HG02763 (cell line): ENCODE measurements around the gene GYPB.
"Not testable (repeated sequence)": the region's sequence is repeated elsewhere in the genome, so short reads cannot be mapped to it uniquely, and the experiment has no call there.

Source experiments
- ATAC-seq: cut with Tn5 transposase; IDR thresholded peaks from one replicate; pipeline ENCODE4 v1.9.1; 2021; ENCODE audit warnings: mild to moderate bottlenecking, moderate library complexity; ENCODE audit not compliant: unreplicated experiment

The GYPB gene

DNA sequence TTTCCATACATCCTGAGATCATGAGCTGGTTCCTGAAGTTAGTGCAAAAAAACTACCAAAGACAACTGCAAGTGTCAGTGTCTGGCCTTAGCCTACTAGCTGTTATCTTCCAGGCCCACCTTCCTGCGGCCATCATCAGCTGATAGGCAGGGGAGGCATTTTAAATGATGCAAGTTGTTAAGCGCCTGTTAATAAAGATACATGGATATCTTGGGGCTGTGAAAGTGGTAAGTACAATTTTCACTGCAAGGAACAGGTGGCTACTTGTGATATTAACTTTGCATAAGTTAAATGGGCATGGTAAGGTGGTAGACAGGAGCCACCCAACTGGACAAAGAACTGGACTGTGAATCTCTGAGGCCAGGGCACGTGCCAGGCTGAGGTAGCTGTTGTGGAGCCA, at the start of gene GYPB:
TSS of gene GYPB (minus strand) at position 104 of the 400 bp plus-strand sequence. CDS start at position 11, 93 bp downstream.
- not testable (repeated sequence) for ATAC-seq

DNA sequence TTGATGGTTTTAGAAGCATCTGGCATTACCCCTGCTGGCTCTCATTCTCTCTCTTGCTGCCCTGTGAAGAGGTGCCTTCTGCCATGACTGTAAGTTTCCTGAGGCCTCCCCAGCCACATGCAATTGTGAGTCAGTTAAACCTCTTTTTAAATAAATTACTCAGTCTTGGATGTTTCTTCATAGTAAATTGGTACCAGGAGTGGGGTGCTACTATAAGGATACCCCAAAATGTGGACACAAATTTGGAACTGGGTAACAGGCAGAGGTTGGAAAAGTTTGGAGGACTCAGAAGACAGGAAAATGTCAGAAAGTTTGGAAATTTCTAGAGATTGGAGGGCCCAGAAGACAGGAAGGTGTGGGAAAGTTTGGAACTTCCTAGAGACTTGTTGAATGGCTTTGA, 42.4 kb upstream of the GYPB start:
- ATAC-seq = not testable (repeated sequence)

DNA sequence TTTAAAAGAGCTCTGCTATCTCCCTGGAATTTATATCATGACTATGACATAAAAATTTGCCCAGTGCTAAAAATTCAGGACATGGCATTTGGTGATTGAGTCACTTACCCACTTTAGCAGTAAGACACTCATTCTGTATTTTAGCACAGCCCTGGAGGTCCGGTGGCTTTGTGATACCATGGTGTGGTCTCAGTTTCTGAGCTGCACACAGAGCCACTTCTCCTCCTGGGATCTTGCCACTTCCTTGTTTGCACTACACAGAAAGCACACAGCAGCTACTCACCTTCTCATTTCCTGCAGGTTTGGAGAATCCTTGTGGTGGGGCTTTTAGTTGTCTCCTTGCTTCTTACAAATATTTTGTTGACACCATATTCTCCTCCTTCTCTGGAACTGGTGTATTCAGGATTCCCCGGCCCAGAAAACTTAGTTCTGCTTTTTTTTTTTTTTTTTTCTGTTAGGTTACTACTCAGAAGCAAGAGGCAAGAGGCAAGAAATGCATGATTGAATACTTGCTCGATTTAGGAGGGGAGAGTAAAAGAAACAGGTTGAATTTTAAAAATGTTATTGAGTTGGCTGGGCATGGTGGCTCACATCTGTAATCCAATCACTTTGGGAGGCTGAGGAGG, 41.2 kb upstream of the GYPB start:
- not testable (repeated sequence) for ATAC-seq

DNA sequence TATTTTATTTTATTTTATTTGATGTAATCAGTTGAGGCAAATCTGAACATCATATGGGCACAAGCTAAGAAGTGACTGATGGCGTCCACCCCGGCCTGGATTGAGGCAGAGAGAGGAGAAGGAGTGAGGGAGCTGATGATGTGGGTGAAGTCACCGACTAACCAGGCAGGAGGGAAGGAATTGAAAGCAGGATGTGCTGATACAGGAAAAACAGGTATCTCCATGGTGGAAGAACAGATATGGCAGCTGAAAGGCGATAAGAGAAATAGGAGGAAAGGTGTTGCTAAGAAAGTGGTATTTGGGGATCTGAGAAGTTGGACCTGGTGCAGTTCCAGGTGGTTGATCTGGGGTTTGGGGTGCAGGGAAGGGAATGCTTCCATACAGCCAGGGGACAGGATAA, 37.6 kb upstream of the GYPB start:
- no peak for ATAC-seq

DNA sequence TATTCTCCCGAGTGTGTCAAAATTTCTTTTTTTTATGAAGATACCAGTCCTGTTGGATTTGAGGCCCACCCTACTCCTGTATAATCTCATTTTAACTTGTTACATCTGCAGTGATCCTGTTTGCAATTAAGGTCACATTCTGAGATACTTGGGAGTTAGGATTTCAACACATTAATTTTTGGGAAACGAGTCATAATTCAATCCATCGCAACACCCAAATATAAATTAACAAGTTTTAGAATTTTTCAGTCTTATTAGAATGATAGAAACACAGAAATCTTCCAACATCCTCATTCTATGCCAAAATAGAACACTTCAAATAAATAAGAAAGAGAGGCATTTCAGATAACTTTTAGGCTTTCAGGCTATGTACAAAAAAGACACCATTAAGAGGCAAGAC, 36.2 kb upstream of the GYPB start:
- not testable (repeated sequence) for ATAC-seq

DNA sequence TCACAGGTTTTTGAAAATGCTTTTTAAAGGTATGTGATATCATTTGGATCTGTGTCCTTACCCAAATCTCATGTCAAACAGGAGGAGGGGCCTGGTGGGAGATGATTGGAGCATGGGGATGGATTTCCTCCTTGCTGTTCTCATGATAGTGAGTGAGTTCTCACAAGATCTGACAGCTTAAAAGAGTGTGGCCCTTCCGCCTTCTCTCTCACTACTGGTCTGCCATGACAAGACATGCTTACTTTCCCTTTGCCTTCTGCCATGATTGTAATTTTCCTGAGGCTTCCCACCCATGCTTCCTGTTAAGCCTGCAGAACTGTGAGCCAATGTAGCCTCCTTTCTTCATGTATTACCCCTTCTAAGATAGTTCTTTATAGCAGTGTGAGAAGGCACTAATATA, 32.3 kb upstream of the GYPB start:
- ATAC-seq = not testable (repeated sequence)

DNA sequence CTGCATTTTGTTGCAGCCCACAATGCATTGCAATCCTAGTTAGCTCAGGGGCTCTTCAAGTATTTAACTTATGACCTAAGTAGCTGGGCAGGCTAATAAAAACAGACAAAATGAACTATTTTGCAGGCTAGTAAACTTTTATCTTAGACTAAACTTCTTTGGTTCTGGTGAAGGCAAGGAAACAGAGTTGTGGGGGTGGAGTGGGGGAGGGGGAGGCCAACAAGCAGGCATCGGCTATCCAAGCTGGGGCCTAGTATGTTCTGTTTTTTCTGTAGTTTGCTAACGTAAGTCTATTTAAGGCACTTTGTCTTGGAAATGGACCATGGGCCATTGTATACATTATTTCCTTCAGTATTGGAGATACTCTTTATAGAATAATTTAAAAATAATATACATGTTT, 31.5 kb upstream of the GYPB start:
- ATAC-seq = not testable (repeated sequence)

DNA sequence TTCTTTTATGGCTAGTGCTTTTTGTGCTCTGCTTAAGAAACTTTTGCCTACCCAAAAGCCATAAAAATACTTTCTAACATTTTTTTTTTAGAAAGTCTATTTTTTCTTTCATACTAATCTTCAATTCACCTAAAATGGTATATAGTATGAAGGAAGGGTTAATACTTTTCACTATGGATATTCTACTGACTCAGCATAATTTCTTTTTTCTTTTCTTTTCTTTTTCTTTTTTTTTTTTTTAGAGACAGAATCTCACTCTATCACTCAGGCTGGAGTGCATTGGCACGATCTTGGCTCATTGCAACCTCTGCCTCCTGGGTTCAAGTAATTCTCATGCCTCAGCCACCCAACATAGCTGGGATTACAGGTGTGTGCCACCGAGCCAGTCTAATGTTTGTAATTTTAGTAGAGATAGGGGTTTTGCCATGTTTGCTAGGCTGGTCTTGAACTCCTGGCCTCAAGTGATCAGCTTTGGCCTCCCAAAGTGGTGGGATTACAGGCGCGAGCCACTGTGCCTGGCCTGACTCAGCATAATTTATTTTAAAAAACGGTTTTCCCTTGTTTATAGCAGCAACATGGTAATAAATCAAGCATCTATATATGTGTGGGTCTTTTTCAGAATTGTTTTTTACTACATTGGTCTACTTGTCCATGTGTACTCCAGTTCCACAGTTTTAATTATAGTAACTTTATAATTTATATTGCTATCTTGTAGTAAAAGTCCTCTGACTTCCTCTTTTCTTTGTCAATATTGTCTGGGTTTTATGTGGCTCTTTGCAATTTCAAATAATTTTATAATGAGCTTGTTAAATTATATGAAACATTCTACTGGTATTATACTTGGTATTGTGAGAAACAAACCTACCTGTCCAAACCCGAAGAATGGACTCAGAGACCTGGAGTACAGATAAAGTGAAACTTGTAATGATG, 30.6 kb upstream of the GYPB start:
- ATAC-seq = not testable (repeated sequence)

DNA sequence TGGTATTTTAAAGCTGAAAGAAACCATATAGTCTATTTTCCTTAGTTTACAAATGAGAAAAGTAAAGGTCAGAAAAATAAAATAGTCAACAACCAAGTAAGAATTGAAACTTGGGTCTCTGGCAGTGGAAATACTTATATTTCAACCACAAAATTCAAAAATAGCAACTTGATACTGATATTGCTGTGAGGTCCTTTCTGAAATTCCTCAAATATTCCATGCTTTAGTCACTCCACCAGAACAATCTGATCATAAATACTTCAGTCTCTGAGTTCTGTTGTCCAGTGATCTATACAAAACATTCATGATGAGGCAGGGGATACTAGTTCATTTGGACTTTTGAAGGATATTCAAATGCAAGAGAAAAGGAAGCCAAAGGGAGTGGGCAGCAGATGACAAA, 25.8 kb upstream of the GYPB start:
- not testable (repeated sequence) for ATAC-seq

DNA sequence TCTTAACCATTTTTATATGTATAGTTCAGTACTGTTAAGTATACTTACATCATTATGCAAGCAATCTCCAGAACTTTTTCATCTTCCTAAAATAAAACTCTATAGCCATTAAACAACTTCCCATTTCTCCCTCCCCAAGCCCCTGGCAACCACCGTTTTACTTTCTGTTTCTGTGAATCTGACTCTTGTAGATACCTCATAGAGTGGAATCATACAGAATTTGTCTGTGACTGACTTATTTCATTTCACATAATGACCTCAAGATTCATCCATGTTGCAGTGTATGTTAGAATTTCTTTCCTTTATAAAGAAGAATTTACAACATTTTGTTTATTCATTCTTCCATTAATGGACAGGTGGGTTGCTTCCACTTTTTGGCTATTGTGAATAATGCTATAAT, 13.4 kb upstream of the GYPB start:
- ATAC-seq = not testable (repeated sequence)

DNA sequence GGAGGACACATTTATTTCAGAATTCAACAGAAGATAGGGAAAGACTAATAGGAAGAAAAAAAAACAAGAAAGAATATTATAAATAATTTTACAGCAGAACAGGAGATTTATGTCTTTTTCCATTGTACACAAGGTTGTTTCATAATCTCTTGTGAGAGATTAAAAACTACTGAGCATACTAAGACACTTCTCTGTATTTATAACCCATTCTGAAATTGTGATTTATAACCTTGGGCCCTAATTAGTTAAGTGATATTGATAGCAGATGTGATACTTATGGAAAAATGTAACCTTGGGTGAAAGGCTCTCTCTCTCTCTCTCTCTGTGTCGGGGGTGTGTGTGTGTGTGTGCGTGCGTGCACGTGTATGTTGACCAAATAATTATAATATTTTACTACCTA, 12.7 kb upstream of the GYPB start:
- not testable (repeated sequence) for ATAC-seq

DNA sequence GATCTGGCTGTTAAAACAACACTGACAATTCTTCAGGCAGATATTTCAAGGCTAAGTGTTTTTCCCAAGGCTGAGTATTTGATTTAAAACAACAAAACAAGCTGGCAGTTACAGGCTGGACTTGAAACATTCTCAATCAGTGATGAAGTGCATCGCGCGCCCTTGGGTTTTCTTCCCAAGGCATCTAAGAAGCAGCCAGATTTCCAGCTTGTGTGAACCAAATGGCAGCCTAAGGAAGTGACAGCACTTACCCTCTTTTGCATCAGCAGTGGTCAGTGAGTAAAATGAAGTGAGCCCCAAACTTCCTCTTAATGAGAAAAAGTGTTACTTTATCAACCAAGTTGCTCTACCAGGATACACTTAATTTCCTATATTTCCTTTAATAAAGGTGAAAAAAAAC, 12.2 kb upstream of the GYPB start:
- not testable (repeated sequence) for ATAC-seq

DNA sequence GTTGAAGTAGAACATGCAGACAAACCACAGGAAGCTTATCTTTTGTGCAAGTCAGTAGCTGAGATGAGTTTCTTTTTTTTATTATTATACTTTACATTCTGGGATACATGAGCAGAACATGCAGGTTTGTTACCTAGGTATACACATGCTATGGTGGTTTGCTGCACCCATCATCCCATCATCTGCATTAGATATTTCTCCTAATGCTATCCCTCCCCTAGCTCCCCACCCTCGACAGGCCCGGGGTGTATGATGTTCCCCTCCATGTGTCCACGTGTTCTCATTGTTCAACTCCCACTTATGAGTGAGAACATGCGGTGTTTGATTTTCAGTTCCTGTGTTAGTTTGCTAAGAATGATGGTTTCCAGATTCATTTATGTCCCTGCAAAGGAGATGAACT, 11.5 kb upstream of the GYPB start:
- ATAC-seq = not testable (repeated sequence)

DNA sequence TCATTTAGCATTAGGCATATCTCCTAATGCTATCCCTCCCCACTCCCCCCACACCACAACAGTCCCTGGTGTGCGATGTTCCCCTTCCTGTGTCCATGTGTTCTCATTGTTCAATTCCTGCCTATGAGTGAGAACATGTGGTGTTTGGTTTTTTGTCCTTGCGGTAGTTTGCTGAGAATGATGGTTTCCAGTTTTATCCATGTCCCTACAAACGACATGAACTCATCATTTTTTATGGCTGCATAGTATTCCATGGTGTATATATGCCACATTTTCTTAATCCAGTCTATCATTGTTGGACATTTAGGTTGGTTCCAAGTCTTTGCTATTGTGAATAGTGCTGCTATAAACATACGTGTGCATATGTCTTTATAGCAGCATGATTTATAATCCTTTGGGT, 7.5 kb upstream of the GYPB start:
- ATAC-seq = not testable (repeated sequence)

DNA sequence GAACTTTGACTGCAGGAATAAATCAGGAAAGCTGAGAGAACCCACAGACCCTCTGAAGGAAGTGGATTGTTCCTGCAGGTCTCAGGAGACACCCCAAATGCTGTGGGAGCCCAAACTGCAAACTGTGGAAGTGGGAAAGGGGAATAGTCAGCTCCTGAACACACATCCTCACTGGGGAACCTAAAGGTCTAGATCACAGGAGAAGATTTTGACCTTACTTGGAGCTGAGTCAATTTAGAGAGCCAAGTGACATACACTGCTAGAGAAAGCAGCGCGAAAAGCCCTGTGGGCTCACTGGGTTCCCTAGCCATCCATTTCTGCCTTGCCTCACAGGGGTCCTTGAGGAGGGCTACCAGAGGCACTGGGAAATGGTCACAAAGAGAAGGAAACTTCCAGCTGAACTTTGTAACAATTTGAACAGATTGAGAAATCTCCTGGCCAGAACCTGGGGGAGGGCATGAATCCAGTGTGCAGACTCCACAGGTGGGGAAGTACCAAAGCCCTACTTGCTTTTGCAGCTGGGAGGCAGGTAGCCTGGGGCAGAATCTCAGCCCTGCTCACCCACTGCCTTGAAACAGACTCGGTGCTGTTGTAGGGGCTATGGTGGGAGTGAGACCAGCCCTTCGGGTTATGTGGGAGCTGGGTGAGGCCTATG, 5.3 kb upstream of the GYPB start:
- not testable (repeated sequence) for ATAC-seq

DNA sequence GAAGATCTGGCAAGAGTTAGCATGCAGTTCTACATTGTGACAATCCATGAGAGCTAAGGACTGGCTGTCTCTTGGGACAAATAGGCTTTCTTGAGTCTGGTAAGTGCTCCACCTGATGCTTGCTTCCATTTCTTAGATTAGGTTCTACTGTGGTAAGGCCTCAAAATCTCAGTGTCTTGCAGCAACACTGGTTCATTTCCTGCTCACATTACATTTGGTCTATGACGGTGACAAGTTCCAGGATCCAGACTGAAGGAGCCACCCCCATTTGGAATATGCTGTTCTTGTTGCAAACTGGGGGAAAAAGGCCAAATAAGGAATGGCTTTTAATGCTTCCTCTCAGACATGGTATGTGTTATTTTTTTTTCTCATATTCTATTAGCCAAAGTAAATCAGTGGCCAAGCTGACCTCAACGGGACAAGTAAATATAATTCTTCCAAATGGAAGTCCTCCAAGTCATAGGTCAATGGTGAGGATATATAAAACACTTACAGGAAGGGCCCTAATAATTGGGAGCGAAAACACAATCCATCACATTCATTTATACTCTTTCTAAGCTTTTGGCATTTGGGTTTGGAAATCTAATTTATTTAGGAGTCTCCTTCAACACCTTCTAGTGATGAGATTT, 3.7 kb upstream of the GYPB start:
- ATAC-seq = not testable (repeated sequence)

DNA sequence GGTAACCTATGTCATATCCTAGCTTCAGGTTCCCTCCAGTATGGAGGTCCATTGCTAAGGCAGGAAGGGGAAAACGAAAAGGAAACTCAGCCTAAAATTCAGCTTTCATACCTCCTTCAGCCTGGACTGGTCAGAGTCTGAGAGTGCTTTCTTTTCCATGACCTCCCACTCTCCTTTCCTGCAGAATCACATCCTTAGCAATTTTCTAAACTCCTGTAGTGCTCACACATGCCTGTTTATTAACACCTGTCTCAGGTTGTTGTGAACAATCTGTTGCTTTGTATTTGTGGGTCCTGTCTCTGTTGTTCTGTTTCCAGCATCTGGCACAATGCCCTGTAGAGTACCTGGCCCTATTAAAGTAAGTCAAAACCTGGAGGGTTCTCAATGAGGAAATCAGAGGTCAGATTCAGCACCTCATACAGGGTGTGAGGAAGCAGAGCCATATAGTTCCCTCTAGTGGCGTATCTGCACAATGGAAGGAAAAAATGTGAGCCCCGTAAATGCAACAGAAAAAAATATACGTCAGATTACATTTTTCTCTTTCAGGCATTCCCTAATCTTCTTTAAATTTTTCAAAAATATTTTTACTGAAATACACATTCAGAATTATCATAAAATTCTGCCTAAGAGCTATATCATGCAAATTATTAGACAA, 2.3 kb upstream of the GYPB start:
- ATAC-seq = peak; percentile 74

DNA sequence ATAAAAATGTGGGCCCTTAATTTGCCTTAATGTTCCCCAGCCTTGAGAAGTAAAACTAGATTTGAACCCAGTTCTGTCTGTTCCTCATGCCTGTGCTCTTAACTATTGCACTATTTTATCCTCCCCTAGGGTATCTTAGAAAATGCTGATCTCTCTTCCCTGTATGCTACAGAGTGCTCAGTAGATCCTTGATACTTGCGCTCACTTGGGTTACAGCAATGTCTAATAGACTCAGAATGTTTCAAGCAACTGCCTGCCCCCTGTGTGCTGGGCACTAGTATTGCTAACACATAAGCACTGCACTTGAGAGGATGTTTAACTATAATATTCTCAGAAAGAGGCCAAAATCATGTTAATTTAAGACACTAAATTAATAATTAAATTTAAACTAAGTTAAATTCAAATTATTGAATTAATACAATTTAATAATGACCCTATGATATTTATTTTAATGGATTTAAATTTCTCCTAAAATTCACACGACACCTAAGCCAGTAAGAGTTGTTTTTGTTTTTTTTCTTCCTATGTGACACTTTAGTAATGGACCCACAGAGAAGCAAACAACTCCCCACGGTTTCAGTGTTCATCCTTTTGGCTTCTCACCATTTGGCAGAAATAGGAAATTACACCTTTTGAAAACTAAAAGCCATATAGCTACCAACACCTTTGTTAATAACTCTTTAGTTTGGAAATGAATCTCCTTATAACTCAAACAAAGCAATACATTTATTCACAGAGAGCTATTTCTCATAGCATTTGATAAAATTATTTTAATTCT, 768 bp downstream of the GYPB start:
- not testable (repeated sequence) for ATAC-seq

DNA sequence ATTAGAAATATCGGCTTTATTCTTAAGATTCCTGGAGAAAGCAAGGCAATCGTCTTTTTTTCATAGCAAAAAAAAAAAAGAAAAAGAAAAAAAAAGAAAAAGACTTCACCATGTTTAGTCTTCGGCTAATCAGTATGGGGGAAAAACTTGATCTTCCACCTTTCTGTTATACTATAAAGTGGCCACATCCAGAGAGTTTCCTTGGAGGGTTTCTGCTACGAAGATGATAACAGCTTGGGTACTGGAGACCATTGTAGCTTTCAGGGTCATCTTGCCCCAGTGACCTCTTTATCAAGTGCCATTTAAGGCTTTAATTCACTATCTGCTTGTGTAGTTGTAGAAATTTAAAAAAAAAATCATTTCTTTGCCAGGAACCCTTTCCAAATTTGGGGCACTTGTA, 1.9 kb downstream of the GYPB start:
- not testable (repeated sequence) for ATAC-seq
